Right cardiac atrium (tissue), 5 donors: ENCODE data around the gene SATB1. TPM values are rescaled to one million over a fixed set of nuclear protein-coding genes. Genes with fewer than 3 reads are reported as not detected.

Experiments
- ATAC-seq, 2 donors: fragments of 200-7000 bp; cut with Tn5 transposase; one replicate each; pipeline versions ENCODE4 v1.8.0 to v1.9.1; 2020; ENCODE audit warnings: moderate library complexity in 2 of 2, mild to moderate bottlenecking in 1 of 2
- DNase-seq, 3 donors: peaks; one replicate each; pipeline ENCODE4 v3.0.0-alpha.2; 2020
- H3K27ac ChIP-seq: one replicate; pipeline ENCODE4 v1.5.1; 2013; ENCODE audit warnings: mild to moderate bottlenecking, low read length, control low read depth, moderate library complexity
- H3K27me3 ChIP-seq: one replicate; pipeline ENCODE4 v1.6.1; 2013; ENCODE audit not compliant: control insufficient read depth, insufficient read depth
- H3K4me1 ChIP-seq: one replicate; pipeline ENCODE4 v1.6.1; 2013; ENCODE audit warnings: low read length; ENCODE audit not compliant: control insufficient read depth, insufficient read depth
- H3K4me3 ChIP-seq: one replicate; pipeline ENCODE4 v1.5.1; 2013; ENCODE audit warnings: low read length, control low read depth
- H3K9me3 ChIP-seq: one replicate; pipeline ENCODE4 v1.6.1; 2013; ENCODE audit warnings: low read length; ENCODE audit not compliant: control insufficient read depth
- WGBS: extraction: QIAGEN DNeasy Blood & Tissue Kit; methylation state at CpG from one replicate; pipeline ENCODE4 v1.1.7; 2013; 5-methylcytosine and 5-hydroxymethylcytosine counted together
- intact Hi-C, 4 donors: fragments of 100-400 bp; cut with DNase I; formaldehyde crosslinking; loops; one replicate each; pipeline versions ENCODE4 v1.11.0 to v1.14.0; 2022 to 2023
- polyA plus RNA-seq: library from polyadenylated mRNA; stranded (reverse); fragments of 200-250 nt; gene quantifications from one replicate; pipeline ENCODE4 v1.2.3, GENCODE V29; 2013
- total RNA-seq, 4 donors: library from RNA; stranded (reverse); fragmentation: NEBNext Ultra II Directional; extraction: Animal tissue kit (Norgen Biotek cat#: 25700); gene quantifications; one replicate each; pipeline ENCODE4 v1.2.1, GENCODE V29; 2021
- donor health status: healthy with polysubstance abuse.
- donor health status: DM: no; HTN: yes; CAD: no.
- donor health status: DM: no; HTN: no; CAD: no.
- donor health status: DM: no; HTN: yes; CAD: no; lungs with severe emphysema.
- donor health status: DM: yes; HTN: yes; CAD: no.

Gene SATB1
- total and polyA plus RNA-seq, 5 donors, result 21.5 to 48.3 (median 37.7) TPM

DNA sequence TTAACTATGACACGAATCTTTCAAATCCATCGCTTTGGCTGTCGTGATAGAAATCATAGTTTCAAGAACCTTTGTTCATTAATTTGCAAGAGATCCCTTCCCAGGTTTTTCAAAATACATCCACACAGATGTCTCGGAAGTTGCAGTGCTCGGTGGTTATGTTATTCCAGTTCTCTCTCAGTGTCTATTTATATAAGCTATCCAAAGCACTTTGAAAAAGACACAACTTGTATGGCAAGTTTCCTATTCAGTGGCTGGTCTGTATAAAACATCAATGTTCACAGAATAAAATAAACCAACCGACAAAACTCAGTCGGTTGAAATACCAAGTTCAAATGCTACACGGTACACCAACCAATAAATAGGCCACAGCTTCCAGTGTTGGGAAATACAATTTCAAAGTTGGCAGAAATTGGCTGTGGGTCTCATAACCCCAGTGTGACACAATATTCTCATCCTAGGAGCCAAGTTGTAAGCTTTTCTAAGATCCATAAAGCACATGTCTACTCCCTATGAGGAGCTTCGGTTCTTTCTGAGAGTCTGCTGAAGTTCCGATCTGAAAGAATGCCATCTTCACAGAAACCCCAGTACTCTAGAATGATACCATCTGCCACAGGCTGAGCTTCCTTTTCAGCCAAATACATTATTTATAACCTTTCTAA, 23.7 kb downstream of the SATB1 start:
- intact Hi-C loops, result no loop called here
- Histone ChIP-seq H3K27me3 (no peaks in the 10 kb centered on the region), H3K9me3 (no peaks in the 10 kb centered on the region), H3K4me1 (no peaks in the 10 kb centered on the region), H3K4me3 (no peak overlapping the region), H3K27ac (no peak overlapping the region)
- ATAC-seq (no peak), DNase-seq (no peak)
- WGBS, result 84% methylated on average over 10 of the region's 10 CpGs

GRCh38 chr3:18398448-18398847, 26.7 kb downstream of the SATB1 start:
- Histone ChIP-seq H3K27me3 (no peaks in the 10 kb centered on the region), H3K27ac (no peak overlapping the region), H3K4me3 (no peak overlapping the region), H3K4me1 (no peaks in the 10 kb centered on the region), H3K9me3 (no peaks in the 10 kb centered on the region)
- DNase-seq (no peak), ATAC-seq (no peak)
- intact Hi-C loops, result no loop called here
- WGBS, result 93% methylated on average over 1 of the region's 1 CpG

DNA sequence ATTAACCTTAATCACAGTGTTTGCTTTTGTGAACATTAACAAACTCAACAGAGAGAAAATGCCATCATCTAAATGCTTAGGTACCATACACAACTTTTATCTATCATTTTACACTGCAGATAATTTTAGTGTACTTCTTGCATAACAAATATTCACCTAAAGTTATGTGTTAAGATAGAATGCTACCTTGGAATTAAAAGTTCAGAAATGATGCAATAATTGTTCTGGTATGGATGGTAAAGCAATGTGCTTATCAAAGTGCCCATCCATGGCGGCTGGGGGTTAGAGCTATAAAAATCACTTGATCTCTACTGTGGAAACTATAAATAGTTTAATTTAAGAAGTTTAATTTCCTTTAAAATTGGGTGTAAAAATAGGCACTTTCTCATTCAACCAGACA, 28.7 kb downstream of the SATB1 start:
- DNase-seq, result no peak
- no peak overlapping the region for H3K27ac ChIP-seq
- 0% methylated on average over 1 of the region's 1 CpG for WGBS
- intact Hi-C loops, result no loop called here
- no peaks in the 10 kb centered on the region for H3K9me3 ChIP-seq
- no peaks in the 10 kb centered on the region for H3K27me3 ChIP-seq
- ATAC-seq, result no peak
- H3K4me3 ChIP-seq, result no peak overlapping the region
- no peaks in the 10 kb centered on the region for H3K4me1 ChIP-seq

- Histone ChIP-seq H3K27me3 (no peaks in the 10 kb centered on the region), H3K4me3 (no peak overlapping the region), H3K27ac (no peak overlapping the region), H3K9me3 (no peaks in the 10 kb centered on the region), H3K4me1 (no peaks in the 10 kb centered on the region)
- intact Hi-C loops, result no loop called here
- ATAC-seq (no peak), DNase-seq (no peak)
- 94% methylated on average over 12 of the region's 12 CpGs for WGBS
Observed at GRCh38 chr3:18394384-18394995, 30.6 kb downstream of the SATB1 start.

GRCh38 chr3:18393906-18394305, 31.2 kb downstream of the SATB1 start:
- Histone ChIP-seq H3K4me3 (no peak overlapping the region), H3K27ac (no peak overlapping the region), H3K4me1 (no peaks in the 10 kb centered on the region), H3K9me3 (no peaks in the 10 kb centered on the region), H3K27me3 (no peaks in the 10 kb centered on the region)
- ATAC-seq, result no peak
- 64% methylated on average over 2 of the region's 2 CpGs for WGBS
- intact Hi-C loops, result no loop called here
- DNase-seq, result no peak

DNA sequence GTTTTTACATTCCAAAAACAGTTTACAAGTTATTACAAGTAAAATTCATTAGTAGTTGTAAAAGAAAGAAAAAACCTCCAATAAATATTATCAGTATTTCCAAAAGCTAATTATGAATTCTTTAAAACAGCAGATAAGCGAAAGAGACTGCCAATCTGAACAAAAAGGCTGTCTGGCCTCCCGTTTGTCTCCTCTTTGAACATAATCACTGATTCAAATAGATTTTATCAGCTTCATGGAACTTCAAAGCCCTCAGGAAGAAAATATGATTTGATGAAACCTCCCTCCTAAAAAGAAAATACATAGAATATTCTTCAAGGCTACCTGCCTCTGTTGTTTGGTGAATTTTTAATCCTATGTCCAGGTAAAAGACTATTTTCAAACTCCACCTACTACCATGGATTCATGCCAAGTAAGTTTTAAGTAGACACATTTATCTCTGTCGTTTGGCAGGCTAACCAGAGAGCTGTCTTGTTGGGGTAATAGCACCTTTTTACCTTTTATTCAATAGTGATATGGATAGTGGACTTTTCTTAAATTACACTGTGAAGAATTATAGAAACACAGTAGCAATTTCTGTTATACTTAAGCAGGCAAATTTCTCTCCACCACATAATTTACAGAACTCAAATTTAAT, 35.0 kb downstream of the SATB1 start:
- DNase-seq (no peak), ATAC-seq (no peak)
- Histone ChIP-seq H3K27me3 (no peaks in the 10 kb centered on the region), H3K4me3 (no peak overlapping the region), H3K9me3 (no peaks in the 10 kb centered on the region), H3K4me1 (no peaks in the 10 kb centered on the region), H3K27ac (no peak overlapping the region)
- 43% methylated on average over 3 of the region's 3 CpGs for WGBS
- intact Hi-C loops, result no loop called here

DNA sequence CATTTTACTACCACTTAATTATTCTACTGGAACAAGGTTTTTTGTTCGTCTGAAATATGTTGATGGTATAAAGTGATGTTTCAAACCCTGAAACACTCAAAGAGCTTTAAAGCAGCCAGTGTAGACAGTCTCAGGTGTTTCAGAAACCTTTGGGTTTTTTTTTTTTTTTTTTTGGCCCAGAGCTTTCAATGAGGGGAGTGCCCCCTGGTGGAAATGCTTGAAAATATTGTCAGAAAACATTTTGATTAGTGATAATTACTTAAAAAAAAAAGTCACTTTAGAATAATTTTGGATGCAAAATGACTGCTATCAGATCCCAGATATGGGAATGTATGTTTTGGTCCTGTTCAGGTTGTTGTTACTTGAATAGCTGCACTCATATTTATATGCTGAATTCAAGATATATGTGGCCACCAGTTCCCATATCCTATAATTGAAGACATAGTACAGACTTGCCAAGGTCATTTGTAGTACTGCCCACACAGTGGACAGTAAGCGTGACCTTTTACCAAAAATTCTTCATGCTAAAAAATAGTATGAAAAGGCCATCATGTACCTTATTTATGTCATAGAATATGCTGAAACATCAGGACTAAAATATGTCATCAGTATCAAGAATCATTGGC, 35.9 kb downstream of the SATB1 start:
- intact Hi-C loops, result no loop called here
- ATAC-seq, result no peak
- H3K4me3 ChIP-seq, result no peak overlapping the region
- WGBS, result 48% methylated on average over 2 of the region's 2 CpGs
- no peak for DNase-seq
- H3K27me3 ChIP-seq, result no peaks in the 10 kb centered on the region
- no peak overlapping the region for H3K27ac ChIP-seq
- no peaks in the 10 kb centered on the region for H3K4me1 ChIP-seq
- no peaks in the 10 kb centered on the region for H3K9me3 ChIP-seq

- Histone ChIP-seq H3K4me3 (no peak overlapping the region), H3K9me3 (no peaks in the 10 kb centered on the region), H3K27me3 (no peaks in the 10 kb centered on the region), H3K27ac (no peak overlapping the region), H3K4me1 (no peaks in the 10 kb centered on the region)
- WGBS, result 97% methylated on average over 9 of the region's 9 CpGs
- DNase-seq (no peak), ATAC-seq (no peak)
- intact Hi-C loops, result no loop called here
Observed at GRCh38 chr3:18386274-18386890, 38.8 kb downstream of the SATB1 start.

DNA sequence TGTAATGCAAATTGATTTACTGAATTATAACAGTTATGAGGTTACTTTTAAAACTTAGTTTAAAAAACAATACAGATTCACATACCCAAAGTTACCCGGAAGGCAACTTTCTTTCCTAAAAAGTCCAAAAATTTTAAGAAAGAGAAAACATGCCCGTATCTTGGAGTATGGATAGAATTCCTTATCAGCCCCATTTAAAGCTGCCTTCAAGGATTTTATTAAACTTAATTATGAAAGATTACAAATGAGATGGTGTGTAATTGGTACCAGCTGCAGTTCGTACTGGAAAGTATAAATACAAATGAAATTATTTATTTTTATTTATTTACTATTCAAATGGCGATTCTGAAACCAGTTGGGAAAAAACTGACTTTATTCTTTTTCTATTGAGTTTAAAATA, 39.4 kb downstream of the SATB1 start:
- Histone ChIP-seq H3K27me3 (no peaks in the 10 kb centered on the region), H3K27ac (no peak overlapping the region), H3K9me3 (no peaks in the 10 kb centered on the region), H3K4me1 (no peaks in the 10 kb centered on the region), H3K4me3 (no peak overlapping the region)
- DNase-seq (no peak), ATAC-seq (no peak)
- WGBS, result 84% methylated on average over 4 of the region's 4 CpGs
- intact Hi-C loops, result no loop called here

GRCh38 chr3:18382760-18383369, 42.3 kb downstream of the SATB1 start:
- H3K4me3 ChIP-seq, result no peak overlapping the region
- no peak for ATAC-seq
- H3K27ac ChIP-seq, result no peak overlapping the region
- no peaks in the 10 kb centered on the region for H3K9me3 ChIP-seq
- no peak for DNase-seq
- intact Hi-C loops, result no loop called here
- H3K27me3 ChIP-seq, result no peaks in the 10 kb centered on the region
- H3K4me1 ChIP-seq, result no peaks in the 10 kb centered on the region

- intact Hi-C loops, result no loop called here
- 92% methylated on average over 2 of the region's 2 CpGs for WGBS
Observed at GRCh38 chr3:18379647-18380046, 45.5 kb downstream of the SATB1 start.

More at GRCh38 chr3:18379647-18380046, 45.5 kb downstream of the SATB1 start:
- DNase-seq (no peak), ATAC-seq (no peak)
- H3K9me3 ChIP-seq, result no peaks in the 10 kb centered on the region
- no peaks in the 10 kb centered on the region for H3K4me1 ChIP-seq
- H3K27ac ChIP-seq, result no peak overlapping the region
- H3K4me3 ChIP-seq, result no peak overlapping the region
- H3K27me3 ChIP-seq, result no peaks in the 10 kb centered on the region
